Measurements from ENCODE around the gene GPR107.
"Not testable (repeated sequence)": the region's sequence is repeated elsewhere in the genome, so short reads cannot be mapped to it uniquely, and the experiment has no call there.

The GPR107 gene

GRCh38 chr9:130053504-130054324 lies at the start of gene GPR107:
TSS of gene GPR107 (plus strand) at chr9:130053906. CDS start at chr9:130053933, 27 bp downstream.
- DNase-seq, result peak; percentile 77

GRCh38 chr9:130003943-130004552 lies 49.7 kb upstream of the GPR107 start:
- no peak for DNase-seq

DNA sequence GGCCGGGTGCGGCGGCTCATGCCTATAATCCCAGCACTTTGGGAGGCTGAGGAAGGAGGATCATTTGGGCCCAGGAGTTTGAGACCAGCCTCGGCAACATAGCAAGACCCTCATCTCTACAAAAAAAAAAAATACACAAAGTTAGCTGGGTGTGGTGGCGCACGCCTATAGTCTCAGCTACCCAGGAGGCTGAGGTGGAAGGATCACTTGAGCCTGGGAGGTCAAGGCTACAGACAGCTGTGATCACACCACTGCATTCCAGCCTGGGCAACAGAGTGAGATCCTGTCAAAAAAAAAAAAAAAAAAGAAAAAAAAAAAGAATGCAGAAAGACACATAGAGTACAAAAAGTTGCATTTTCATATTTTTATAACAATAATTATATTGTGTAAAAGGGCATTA lies 46.8 kb upstream of the GPR107 start:
- DNase-seq, result not testable (repeated sequence)

- no peak for DNase-seq
Observed at GRCh38 chr9:130008538-130008937, 45.2 kb upstream of the GPR107 start.

GRCh38 chr9:130009546-130009945 lies 44.2 kb upstream of the GPR107 start:
- not testable (repeated sequence) for DNase-seq

- peak; percentile 89 for DNase-seq
Observed at GRCh38 chr9:130010151-130010988, 43.3 kb upstream of the GPR107 start.

DNA sequence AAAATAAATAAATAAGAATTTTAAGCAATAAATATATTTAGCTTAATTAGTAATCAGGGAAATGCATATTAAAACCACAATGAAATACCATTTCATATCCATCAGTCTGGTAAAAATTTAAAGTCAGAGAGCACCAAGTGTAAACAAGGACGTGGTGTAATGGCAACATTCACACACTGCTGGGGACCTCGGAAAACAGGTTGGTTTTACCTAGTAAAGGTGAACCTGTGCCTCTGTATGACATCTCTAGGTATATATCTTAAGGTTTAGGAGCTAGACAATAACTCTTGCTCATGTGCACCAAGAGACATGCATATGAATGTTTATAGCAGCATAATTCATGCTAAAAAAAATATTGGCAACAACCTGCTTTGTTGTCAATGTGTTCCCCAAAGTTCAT lies 40.4 kb upstream of the GPR107 start:
- DNase-seq, result no peak

- no peak for DNase-seq
Observed at GRCh38 chr9:130015353-130016019, 38.2 kb upstream of the GPR107 start.

DNA sequence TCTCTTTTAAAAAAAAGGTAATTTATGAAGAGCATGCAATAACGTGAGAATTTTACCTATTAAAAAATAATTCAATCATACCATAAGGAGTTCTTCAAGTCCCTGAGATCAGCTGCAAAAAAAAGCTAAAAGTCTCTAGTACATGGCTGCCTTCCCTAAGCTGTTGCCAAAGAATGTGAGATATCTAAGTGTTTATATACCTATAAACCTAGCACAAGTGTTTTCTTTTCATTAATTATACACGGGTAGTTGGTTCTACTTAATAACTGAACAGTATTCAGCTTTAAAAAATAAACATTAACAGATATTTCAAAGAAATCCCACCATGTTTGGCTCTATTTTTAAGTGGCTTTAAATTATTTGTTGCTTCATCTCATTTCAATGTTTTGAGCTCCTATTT lies 36.6 kb upstream of the GPR107 start:
- no peak for DNase-seq

- DNase-seq, result not testable (repeated sequence)
Observed at GRCh38 chr9:130017510-130017909, 36.2 kb upstream of the GPR107 start.

- no peak for DNase-seq
Observed at GRCh38 chr9:130018265-130018664, 35.4 kb upstream of the GPR107 start.

DNA sequence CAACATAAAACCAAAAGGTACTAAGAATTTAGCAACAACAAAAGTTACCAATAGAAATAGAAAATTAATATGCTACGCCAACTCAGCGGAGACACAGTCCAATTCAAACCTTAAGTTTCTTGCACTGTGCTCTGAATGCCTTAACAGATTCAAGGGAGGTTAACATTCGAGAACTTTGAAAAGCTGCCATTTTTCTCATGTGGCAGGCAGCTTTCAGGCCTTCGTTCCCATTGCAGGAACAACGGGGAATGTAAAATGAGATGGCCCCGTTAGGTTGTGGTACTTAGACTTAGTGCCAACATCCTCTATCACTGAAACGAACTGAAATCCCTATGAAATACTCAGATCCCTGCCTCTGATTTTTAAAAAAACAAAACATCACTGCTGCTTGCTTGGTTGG lies 33.1 kb upstream of the GPR107 start:
- no peak for DNase-seq

DNA sequence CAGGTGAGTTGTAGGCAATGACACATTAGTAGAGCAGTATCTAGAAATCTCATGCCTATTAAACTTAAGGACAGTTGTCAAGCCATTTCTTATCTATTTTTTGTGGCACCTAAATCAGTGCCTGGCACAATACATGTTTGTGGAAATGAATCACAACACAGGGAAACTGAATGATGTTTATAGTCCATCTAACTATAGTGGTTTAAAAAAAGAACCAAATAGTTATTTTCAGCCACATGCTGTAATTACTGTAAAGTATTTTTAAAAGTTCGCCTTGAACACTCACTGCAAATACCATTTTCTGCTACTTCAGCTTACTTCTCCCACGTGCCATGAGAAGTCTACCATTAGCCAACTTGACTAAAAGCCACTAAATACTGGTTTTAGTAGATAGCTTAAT lies 32.6 kb upstream of the GPR107 start:
- no peak for DNase-seq

GRCh38 chr9:130021842-130022241 lies 31.9 kb upstream of the GPR107 start:
- DNase-seq, result not testable (repeated sequence)

DNA sequence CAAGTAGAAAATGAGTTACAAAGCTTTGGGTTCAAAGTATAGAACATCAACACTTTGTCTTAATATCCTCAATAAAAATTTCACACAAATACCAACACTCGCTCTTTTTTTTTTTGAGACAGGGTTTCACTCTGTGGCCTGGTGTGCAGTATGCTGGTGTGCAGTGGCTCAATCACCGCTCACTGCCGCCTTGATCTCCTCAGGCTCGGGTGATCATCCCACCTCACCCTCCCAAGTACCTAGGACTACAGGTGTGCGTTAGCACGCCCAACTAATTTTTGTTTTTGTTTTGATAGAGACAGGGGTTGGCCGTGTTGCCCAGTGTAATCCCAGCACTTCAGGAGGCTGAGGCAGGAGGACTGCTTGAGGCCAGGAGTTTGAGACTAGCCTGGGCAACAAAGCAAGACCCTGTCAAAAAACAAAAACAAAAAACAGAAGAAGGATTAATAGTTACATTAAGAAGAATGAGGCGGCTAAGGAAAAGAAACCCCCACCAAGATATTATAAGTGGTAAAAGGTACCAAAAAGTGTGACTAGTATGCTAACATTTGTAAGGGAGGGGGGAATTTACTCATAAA lies 31.1 kb upstream of the GPR107 start:
- no peak for DNase-seq

DNA sequence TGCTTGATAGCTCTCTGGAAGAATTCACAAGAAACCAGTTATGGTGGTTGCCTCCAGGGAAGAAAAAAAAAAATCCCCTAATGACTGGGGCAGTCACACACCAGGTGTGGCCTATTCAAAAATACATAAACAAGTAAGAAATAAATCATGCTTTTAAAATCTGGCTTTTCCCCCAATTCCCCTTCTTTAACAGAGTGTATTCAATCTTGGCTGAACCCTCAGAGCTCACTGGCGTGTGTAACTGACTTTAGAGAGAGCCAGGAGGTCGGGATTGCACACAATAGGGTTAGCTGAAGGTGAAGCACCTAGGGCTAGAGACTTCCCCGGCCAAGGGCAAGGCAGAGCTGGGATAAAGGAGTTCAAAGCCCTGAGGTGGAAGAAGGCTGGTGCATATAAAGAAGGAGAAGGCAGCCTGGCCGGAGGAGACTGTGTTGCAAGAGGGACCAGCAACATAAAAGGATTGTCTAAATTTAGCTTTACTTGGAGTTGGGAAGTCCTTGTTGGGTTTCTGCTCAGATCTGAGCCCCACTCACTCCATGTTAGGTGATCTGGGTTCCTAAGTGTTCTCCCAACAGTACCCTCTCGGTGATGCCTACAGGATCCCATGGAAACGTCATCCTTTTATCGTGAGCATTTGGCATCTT lies 30.4 kb upstream of the GPR107 start:
- peak; percentile 52 for DNase-seq

DNA sequence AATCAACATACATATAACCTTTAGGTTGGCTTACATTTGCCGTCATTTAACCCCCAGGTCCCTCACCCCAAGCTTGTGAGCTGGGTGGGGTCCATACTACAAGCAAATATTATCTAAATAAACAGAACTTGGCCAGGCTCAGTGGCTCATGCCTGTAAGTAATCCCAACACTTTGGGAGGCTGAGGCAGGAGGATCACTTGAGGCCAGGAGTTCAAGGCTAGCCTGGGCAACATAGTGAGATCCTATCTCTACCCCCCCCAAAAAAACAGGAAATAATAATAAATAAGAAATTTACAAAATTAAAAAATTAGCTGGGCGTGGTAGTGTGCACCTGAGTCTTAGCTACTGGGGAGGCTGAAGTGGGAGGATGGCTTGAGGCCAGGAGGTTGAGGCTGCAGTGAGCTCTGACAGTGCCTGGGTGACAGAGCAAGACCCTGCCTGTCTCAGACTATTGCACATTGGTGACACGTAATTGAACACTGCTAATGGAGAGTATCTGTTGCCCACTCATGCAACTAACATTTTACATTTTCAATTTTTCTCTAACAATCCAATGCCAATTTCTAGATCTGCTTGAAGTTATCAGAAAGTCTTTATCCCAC lies 29.6 kb upstream of the GPR107 start:
- no peak for DNase-seq

GRCh38 chr9:130024597-130024994 lies 29.1 kb upstream of the GPR107 start:
- DNase-seq, result no peak

GRCh38 chr9:130026583-130027340 lies 26.9 kb upstream of the GPR107 start:
- peak; percentile 52 for DNase-seq

DNA sequence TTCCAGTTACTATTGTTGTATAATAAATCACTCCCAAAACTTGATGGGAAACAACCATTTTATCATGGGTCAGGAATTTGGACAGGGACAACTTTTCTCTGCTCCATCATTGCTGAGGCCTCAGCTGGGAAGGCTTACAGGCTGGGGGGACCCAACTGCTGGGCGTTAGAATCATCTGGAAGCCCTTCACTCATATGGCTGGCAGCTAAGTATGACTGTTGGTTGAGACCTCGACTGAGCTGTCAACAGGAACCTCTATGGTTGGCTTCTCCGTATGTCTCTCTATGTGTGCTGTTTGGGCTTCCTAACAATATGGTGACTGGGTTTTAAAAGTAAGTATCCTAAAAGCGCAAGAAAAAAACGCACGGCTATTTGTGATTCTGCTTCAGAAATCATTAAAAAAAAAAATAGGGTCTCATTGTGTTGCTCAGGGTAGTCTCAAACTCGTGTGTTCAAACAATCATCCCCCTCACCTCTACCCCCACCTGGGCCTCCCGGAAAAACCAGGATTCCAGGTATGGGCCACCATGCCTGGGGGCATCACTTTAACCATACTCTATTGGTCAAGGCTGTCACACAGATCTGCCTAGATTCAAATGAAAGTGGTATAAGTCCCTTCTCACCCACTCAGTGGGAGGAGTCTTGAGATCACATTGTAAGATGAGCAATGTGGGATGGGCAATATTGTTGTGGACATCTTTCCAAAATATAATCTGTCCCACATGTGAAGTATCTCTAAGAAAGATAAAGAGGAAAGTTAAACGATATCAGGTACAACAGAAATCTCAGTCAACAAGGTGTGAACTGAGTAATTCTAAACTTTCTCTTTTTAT lies 26.0 kb upstream of the GPR107 start:
- no peak for DNase-seq

Data from CD4-positive, alpha-beta T cell treated with Interleukin-17A for 1 hour (primary cell).